ENCODE measurements around the gene PFDN1. TPM values are rescaled to one million over a fixed set of nuclear protein-coding genes. Genes with fewer than 3 reads are reported as not detected.
"Not testable (repeated sequence)": the region's sequence is repeated elsewhere in the genome, so short reads cannot be mapped to it uniquely, and the experiment has no call there.

Gene PFDN1
- total RNA-seq, 1 donor from 2014 or later = 11.0 TPM

GRCh38 chr5:140219068-140219991 lies 83.6 kb downstream of the PFDN1 start:
- ATAC-seq (peak; percentile 70), DNase-seq (ENCODE audit: low spot score) (peak; percentile 70)

- DNase-seq (ENCODE audit: low spot score) (no peak), ATAC-seq (no peak)
Measured at GRCh38 chr5:140217299-140218026, 85.4 kb downstream of the PFDN1 start.

- ATAC-seq (no peak), DNase-seq (ENCODE audit: low spot score) (no peak)
Measured at GRCh38 chr5:140216478-140217074, 86.3 kb downstream of the PFDN1 start.

GRCh38 chr5:140215276-140215675 lies 87.6 kb downstream of the PFDN1 start:
- ATAC-seq = no peak
- no peak for DNase-seq (ENCODE audit: low spot score)

- DNase-seq (ENCODE audit: low spot score) = no peak
- ATAC-seq = no peak
Measured at GRCh38 chr5:140214831-140215230, 88.1 kb downstream of the PFDN1 start.

- DNase-seq (ENCODE audit: low spot score) (no peak), ATAC-seq (no peak)
Measured at GRCh38 chr5:140213370-140213983, 89.4 kb downstream of the PFDN1 start.

- no peak for DNase-seq (ENCODE audit: low spot score)
Measured at GRCh38 chr5:140208065-140208464, 94.8 kb downstream of the PFDN1 start.

GRCh38 chr5:140207250-140207964 lies 95.5 kb downstream of the PFDN1 start:
- peak; percentile 90 for ATAC-seq
- no peak for DNase-seq (ENCODE audit: low spot score)

More at GRCh38 chr5:140208065-140208464, 94.8 kb downstream of the PFDN1 start:
- ATAC-seq = no peak

GRCh38 chr5:140205952-140206351 lies 96.9 kb downstream of the PFDN1 start:
- DNase-seq (ENCODE audit: low spot score) = no peak
- no peak for ATAC-seq

GRCh38 chr5:140205216-140205615 lies 97.7 kb downstream of the PFDN1 start:
- DNase-seq (ENCODE audit: low spot score) = no peak
- peak; percentile 42 for ATAC-seq

- no peak for DNase-seq (ENCODE audit: low spot score)
- ATAC-seq = no peak
Measured at GRCh38 chr5:140202610-140203009, 100.3 kb downstream of the PFDN1 start.

GRCh38 chr5:140202078-140202477 lies 100.8 kb downstream of the PFDN1 start:
- no peak for ATAC-seq
- no peak for DNase-seq (ENCODE audit: low spot score)

GRCh38 chr5:140198915-140199314 lies 104.0 kb downstream of the PFDN1 start:
- DNase-seq (ENCODE audit: low spot score) = not testable (repeated sequence)

GRCh38 chr5:140197023-140197422 lies 105.9 kb downstream of the PFDN1 start:
- peak; percentile 51 for ATAC-seq

More at GRCh38 chr5:140198915-140199314, 104.0 kb downstream of the PFDN1 start:
- ATAC-seq = not testable (repeated sequence)

GRCh38 chr5:140196115-140196814 lies 106.6 kb downstream of the PFDN1 start:
- DNase-seq (ENCODE audit: low spot score) (no peak), ATAC-seq (peak; percentile 12)

More at GRCh38 chr5:140197023-140197422, 105.9 kb downstream of the PFDN1 start:
- DNase-seq (ENCODE audit: low spot score) = no peak

Data from left lobe of liver (tissue), 2 donors.